ENCODE results near the gene LGR4. TPM values are rescaled to one million over a fixed set of nuclear protein-coding genes. Genes with fewer than 3 reads are reported as not detected.

Gene LGR4
- total RNA-seq, 1 donor from 2014 or later: 3.0 TPM

DNA sequence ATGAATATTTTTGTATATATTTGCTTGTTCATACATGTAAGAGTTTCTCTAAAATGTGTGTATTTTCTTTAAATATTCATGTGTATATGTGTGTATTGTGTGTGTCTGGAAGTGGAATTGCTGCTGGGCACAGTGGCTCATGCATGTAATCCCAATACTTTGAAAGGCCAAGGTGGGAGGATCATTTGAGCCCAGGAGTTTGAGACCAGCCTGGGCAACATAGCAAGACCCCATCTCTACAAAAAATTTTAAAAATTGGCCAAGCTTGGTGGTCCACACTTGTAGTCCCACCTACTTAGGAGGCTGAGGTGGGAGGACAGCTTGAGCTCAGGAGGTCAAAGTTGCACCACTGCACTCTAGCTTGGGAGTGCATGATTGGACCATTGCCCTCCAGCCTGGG, 4.7 kb upstream of the LGR4 start:
- ATAC-seq (ENCODE audit: low read depth) (no peak), DNase-seq (no peak)
- intact Hi-C loops (cut with micrococcal nuclease): no loop called here
- no peaks in the 10 kb centered on the region for H3K9me3 Mint-ChIP-seq
- peaks cover 3% of the 10 kb centered on the region for H3K36me3 Mint-ChIP-seq (ENCODE audit: low read depth)
- H3K4me3 Mint-ChIP-seq: no peak overlapping the region
- ChIA-PET POLR2A (no interaction called here), CTCF (interaction anchor here (0.9 kb wide), 1 partner anchor 9 kb away, joined by 3 read pairs; no protein-coding TSS in a partner anchor)
- no peak overlapping the region for H3K27ac Mint-ChIP-seq
- H3K27me3 Mint-ChIP-seq: no peaks in the 10 kb centered on the region
- H3K4me1 Mint-ChIP-seq: peaks cover 7% of the 10 kb centered on the region
- no peak for TF ChIP-seq CTCF (IDR thresholded peaks at IDR 0.05)

DNA sequence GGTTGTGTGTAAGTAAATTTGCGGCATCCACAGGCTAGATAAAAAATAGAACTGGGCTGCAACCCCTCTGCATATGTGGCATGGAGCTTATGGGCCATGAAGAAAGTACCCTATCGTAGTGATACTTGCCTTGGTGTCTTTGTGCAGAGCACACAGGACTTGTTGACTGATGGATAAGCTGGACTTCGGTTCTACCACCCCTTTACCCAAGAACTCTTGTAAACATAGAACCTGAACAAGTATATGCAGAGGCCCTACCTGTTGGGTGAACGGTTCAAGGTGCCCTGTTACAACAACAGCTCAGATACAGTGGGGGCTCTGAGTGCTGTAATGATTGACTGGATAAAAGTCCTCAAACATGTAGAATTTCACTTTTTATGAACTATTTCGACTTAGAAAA, 3.0 kb upstream of the LGR4 start:
- Mint-ChIP-seq H3K27ac (no peak overlapping the region), H3K4me1 (peaks cover 17% of the 10 kb centered on the region), H3K27me3 (no peaks in the 10 kb centered on the region), H3K36me3 (ENCODE audit: low read depth) (peaks cover 3% of the 10 kb centered on the region), H3K9me3 (no peaks in the 10 kb centered on the region), H3K4me3 (no peak overlapping the region)
- DNase-seq: no peak
- ChIA-PET CTCF (interaction anchor here (1.1 to 1.5 kb wide), 2 partner anchors 10 to 23 kb away, joined by 3 to 6 read pairs; no protein-coding TSS in a partner anchor), POLR2A (no interaction called here)
- no peak for ATAC-seq (ENCODE audit: low read depth)
- intact Hi-C loops (cut with micrococcal nuclease): no loop called here
- TF ChIP-seq CTCF (IDR thresholded peaks at IDR 0.05): no peak

DNA sequence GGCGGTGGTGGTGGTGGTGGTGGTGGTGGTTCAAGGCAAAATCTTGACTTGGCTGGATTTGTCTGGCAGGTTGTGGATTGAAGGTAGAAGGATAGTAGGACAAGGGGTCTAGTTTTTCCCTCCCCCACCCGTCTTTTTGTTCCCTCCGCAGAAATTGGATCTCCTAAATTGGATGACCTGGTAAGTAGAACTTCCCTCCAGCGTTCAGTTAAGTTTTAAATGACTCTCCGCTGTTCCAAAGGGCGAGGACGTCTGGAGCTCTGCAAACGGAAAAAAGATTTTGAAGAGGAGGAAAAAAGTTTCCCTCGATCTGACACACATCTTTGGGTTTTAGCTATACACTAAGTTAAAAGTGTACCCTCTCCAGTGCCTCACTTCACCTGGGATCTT, 422 bp upstream of the LGR4 start:
- POLR2A ChIA-PET: interaction anchor here (0.7 to 1.0 kb wide), 2 partner anchors 9 to 34 kb away, joined by 4 to 16 read pairs; partner anchors contain the start of gene LIN7C
- Mint-ChIP-seq H3K4me1 (peaks cover 32% of the 10 kb centered on the region), H3K4me3 (peak overlapping the region; percentile 89), H3K36me3 (ENCODE audit: low read depth) (peaks cover 3% of the 10 kb centered on the region), H3K27ac (peak overlapping the region; percentile 30), H3K9me3 (no peaks in the 10 kb centered on the region), H3K27me3 (peaks cover 11% of the 10 kb centered on the region)
- DNase-seq: no peak
- CTCF ChIA-PET: interaction anchor here (0.6 to 1.5 kb wide), 3 partner anchors 13 to 289 kb away, joined by 3 to 5 read pairs (median 3); no protein-coding TSS in a partner anchor
- no peak for ATAC-seq (ENCODE audit: low read depth)
- intact Hi-C loops (cut with micrococcal nuclease): loop anchor here (2.0 to 5.0 kb wide), 2 partner anchors 26 to 241 kb away; no protein-coding TSS in a partner anchor
- TF ChIP-seq CTCF (IDR thresholded peaks at IDR 0.05): no peak

DNA sequence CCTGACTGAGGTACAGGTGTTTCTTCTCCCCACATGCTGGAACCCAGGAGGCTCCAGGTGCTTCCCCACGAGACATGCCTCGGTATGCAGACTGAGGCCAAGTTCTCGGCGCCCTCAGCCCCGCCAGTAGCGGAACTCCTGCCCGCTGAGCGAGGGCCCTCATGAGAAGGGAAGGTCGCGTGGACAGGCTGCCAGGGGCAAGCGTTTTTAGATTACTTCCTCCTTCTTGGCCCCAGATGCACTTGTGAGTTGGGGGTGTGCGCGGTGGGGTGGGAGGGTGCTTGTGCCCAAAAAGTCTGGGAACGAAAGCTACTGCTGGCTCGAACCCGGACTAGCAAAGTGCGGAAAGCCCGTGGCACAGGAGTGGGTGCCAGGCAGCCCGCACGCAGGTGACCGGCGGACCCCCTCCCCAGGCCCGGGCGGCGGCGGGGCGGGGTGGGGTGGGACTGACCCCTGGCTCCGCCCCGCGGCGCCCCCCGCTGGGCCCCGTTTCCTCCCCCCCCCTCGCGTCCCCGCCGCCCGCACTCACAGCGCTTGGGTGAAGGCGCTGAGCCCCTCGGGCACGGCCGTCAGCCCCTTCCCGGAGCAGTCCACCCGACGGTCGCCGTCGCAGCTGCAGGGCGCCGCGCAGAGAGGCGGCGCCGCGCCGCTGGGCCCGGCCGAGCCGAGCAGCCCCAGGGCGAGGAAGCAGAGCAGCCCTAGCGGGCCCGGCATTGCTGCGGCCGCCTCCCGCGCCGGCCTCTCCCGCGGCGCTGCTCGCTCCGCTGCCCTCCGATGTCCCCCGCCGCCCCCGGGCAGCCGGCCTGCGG, 797 bp downstream of the LGR4 start:
- peaks cover 3% of the 10 kb centered on the region for H3K36me3 Mint-ChIP-seq (ENCODE audit: low read depth)
- H3K27me3 Mint-ChIP-seq: peaks cover 13% of the 10 kb centered on the region
- peaks cover 32% of the 10 kb centered on the region for H3K4me1 Mint-ChIP-seq
- DNase-seq (peak; percentile 33), ATAC-seq (ENCODE audit: low read depth) (peak; percentile 60)
- intact Hi-C loops (cut with micrococcal nuclease): loop anchor here (1.0 to 5.0 kb wide), 5 partner anchors 15 to 239 kb away; partner anchors contain the start of genes CCDC34 and LIN7C
- H3K9me3 Mint-ChIP-seq: no peaks in the 10 kb centered on the region
- ChIA-PET CTCF (interaction anchor here (1.2 to 1.5 kb wide), 2 partner anchors 14 to 33 kb away, joined by 3 to 5 read pairs; no protein-coding TSS in a partner anchor), POLR2A (interaction anchor here (1.0 to 1.3 kb wide), 2 partner anchors 30 to 35 kb away, joined by 3 to 16 read pairs; partner anchors contain the start of gene LIN7C)
- no peak overlapping the region for H3K27ac Mint-ChIP-seq
- peak overlapping the region; percentile 91 for H3K4me3 Mint-ChIP-seq
- TF ChIP-seq CTCF (IDR thresholded peaks at IDR 0.05): no peak
